ENCODE measurements around the gene ZBTB34. TPM values are rescaled to one million over a fixed set of nuclear protein-coding genes. Genes with fewer than 3 reads are reported as not detected.

Gene ZBTB34
- polyA plus RNA-seq, 1 experiment, result 4.2 TPM

GRCh38 chr9:126904586-126904985 is 44.1 kb downstream of the ZBTB34 start:
- ChIA-PET CTCF (no interaction called here), POLR2A (no interaction called here)
- no peak for TF ChIP-seq CTCF (IDR thresholded peaks at IDR 0.05; ENCODE audit: insufficient read depth, low read depth, low read length)
- peaks cover 5% of the 10 kb centered on the region; the same call in 1 of the 2 replicates for H3K27me3 ChIP-seq (ENCODE audit: control insufficient read depth, insufficient read depth, low read length)
- no peak overlapping the region for H3K4me3 ChIP-seq (ENCODE audit: low read depth, low read length)
- DNase-seq (ENCODE audit: low read depth), result no peak
- H3K36me3 ChIP-seq (ENCODE audit: control insufficient read depth, insufficient read depth, low read length), result no peaks in the 10 kb centered on the region

GRCh38 chr9:126906091-126906490 is 45.7 kb downstream of the ZBTB34 start:
- Histone ChIP-seq H3K27me3 (ENCODE audit: control insufficient read depth, insufficient read depth, low read length) (peaks cover 5% of the 10 kb centered on the region; the same call in 1 of the 2 replicates), H3K4me3 (ENCODE audit: low read depth, low read length) (no peak overlapping the region), H3K36me3 (ENCODE audit: control insufficient read depth, insufficient read depth, low read length) (no peaks in the 10 kb centered on the region)
- no peak for TF ChIP-seq CTCF (IDR thresholded peaks at IDR 0.05; ENCODE audit: insufficient read depth, low read depth, low read length)
- CTCF ChIA-PET, result no interaction called here
- no peak for DNase-seq (ENCODE audit: low read depth)
- POLR2A ChIA-PET, result no interaction called here

GRCh38 chr9:126907058-126907457 is 46.6 kb downstream of the ZBTB34 start:
- Histone ChIP-seq H3K4me3 (ENCODE audit: low read depth, low read length) (no peak overlapping the region), H3K27me3 (ENCODE audit: control insufficient read depth, insufficient read depth, low read length) (peaks cover 5% of the 10 kb centered on the region; the same call in 1 of the 2 replicates), H3K36me3 (ENCODE audit: control insufficient read depth, insufficient read depth, low read length) (no peaks in the 10 kb centered on the region)
- ChIA-PET POLR2A (no interaction called here), CTCF (no interaction called here)
- DNase-seq (ENCODE audit: low read depth), result no peak
- no peak for TF ChIP-seq CTCF (IDR thresholded peaks at IDR 0.05; ENCODE audit: insufficient read depth, low read depth, low read length)

GRCh38 chr9:126914458-126915280 is 54.2 kb downstream of the ZBTB34 start, which contains the start of gene RALGPS1:
TSS of gene RALGPS1 (plus strand) at chr9:126914782. CDS start at chr9:126962290, 47,508 bp downstream.
- ChIA-PET POLR2A (no interaction called here), CTCF (interaction anchor here (0.6 to 1.5 kb wide), 2 partner anchors 284 to 576 kb away, joined by 3 to 4 read pairs; no protein-coding TSS in a partner anchor)
- Histone ChIP-seq H3K36me3 (ENCODE audit: control insufficient read depth, insufficient read depth, low read length) (no peaks in the 10 kb centered on the region), H3K27me3 (ENCODE audit: control insufficient read depth, insufficient read depth, low read length) (peaks cover 2% of the 10 kb centered on the region), H3K4me3 (ENCODE audit: low read depth, low read length) (peak within 1 kb of the TSS; percentile 43)
- peak; percentile 77 for DNase-seq (ENCODE audit: low read depth)
- no peak for TF ChIP-seq CTCF (IDR thresholded peaks at IDR 0.05; ENCODE audit: insufficient read depth, low read depth, low read length)

- CTCF ChIA-PET, result no interaction called here
- TF ChIP-seq CTCF (IDR thresholded peaks at IDR 0.05; ENCODE audit: insufficient read depth, low read depth, low read length), result no peak
- H3K4me3 ChIP-seq (ENCODE audit: low read depth, low read length), result peak overlapping the region; percentile 43; the same call in 1 of the 2 replicates
These were observed 54.9 kb downstream of the ZBTB34 start for GRCh38 chr9:126915281-126915816.

More at GRCh38 chr9:126915281-126915816, 54.9 kb downstream of the ZBTB34 start:
- Histone ChIP-seq H3K27me3 (ENCODE audit: control insufficient read depth, insufficient read depth, low read length) (peaks cover 2% of the 10 kb centered on the region), H3K36me3 (ENCODE audit: control insufficient read depth, insufficient read depth, low read length) (no peaks in the 10 kb centered on the region)
- DNase-seq (ENCODE audit: low read depth), result no peak
- POLR2A ChIA-PET, result no interaction called here

Measured in BJ (cell line).